ENCODE measurements around the gene ADK.

Gene ADK

DNA sequence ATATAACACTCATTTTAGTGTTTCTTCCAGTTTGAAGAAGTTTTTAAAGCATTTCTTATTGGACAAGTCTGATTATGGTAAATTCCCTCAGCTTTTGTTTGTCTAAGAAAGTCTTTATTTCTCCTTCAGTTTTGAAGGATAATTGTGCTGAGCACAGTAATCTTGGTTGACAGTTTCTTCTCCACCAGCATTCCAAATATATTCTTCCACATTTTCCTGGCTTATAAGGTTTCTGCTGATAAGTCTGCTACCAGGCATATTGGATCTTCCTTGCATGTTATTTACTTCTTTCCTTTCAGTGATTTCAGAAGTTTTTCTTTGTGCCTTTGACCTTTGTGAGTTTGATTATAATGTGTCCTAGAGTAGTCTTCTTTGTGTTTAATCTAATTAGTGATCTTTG is 210.7 kb downstream of the ADK start:
- no peak for DNase-seq (ENCODE audit: low spot score)

DNA sequence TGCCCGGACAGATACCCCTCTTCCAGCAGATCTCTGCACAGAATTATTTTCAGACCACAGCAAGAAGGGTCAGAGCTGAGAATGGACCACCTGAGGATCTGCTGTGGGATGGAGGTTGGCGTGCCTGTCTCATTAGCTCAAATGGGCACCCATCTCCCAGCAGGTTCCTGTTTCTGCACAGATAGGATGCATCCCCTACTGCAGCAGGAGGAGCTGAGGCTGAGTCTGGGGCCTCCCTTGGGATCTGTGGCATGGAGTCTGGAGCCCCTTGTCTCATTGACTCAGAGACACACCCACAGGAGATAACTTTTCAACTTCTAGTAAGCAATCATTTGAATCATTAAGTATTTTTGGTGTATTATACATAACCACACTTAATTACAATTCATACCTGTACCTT is 212.7 kb downstream of the ADK start:
- DNase-seq (ENCODE audit: low spot score), result no peak

DNA sequence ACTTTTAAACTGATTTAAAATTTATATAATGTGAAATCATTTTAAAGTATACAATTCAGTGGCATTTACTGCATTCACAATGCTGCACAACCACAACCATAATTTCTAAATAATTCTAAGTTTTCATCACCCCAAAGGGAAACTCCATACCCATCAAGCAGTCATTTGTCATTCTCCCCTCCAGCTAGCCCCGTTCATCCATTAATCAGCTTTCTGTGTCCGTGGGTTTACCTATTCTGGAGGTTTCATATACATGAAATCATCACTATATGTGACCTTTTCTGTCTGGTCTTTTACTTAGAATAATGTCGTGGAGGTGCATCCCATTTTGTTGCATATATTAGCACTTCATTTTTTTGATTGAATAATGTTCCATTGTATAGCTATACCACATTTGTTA is 214.1 kb downstream of the ADK start:
- DNase-seq (ENCODE audit: low spot score), result no peak

DNA sequence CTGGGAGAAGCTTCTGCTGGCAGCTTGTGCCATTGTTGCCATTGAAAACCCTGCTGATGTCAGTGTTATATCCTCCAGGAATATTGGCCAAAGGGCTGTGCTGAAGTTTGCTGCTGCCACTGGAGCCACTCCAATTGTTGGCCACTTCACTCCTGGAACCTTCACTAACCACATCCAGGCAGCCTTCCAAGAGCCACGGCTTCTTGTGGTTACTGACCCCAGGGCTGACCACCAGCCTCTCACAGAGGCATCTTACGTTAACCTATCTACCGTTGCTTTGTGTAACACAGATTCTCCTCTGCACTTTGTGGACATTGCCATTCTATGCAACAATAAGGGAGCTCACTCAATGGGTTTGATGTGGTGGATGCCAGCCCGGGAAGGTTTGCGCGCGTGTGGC is 220.7 kb downstream of the ADK start:
- DNase-seq (ENCODE audit: low spot score), result no peak

DNA sequence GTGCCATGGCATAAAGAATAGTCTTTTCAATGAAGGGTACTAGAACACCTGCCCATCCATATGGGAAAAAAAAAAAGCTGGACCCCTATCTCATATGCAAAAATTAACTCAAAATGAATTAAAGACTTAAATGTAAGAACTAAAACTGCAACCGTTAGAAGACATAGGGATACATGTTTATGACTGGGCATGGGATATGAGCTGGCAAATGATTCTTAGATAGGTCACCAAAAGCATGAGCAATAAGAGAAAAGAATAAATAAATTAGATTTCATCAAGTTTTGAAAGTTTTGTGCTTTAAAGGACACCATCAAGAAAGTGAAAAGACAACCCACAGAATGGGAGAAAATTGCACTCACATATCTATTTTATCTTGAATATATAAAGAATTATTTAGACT is 222.0 kb downstream of the ADK start:
- DNase-seq (ENCODE audit: low spot score), result no peak

DNA sequence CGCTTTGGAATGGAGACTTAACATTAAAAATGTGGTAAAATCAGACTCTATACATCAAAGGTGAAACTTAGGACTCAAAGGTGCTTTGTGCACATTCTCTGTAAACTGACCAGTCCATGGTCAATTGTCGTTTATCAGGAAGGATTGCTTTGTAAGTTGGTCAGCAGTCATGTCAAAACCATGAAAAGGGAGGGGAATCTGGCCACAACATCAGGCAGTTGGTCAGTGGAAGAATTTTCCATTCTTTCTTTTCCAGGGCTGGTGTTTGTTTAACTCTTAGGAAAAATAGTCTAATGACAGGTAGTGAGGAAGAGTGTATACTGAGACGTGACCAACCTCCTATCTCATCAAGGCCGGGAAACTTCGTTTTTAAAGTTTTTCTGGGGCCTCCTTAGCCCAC is 226.5 kb downstream of the ADK start:
- DNase-seq (ENCODE audit: low spot score), result no peak

DNA sequence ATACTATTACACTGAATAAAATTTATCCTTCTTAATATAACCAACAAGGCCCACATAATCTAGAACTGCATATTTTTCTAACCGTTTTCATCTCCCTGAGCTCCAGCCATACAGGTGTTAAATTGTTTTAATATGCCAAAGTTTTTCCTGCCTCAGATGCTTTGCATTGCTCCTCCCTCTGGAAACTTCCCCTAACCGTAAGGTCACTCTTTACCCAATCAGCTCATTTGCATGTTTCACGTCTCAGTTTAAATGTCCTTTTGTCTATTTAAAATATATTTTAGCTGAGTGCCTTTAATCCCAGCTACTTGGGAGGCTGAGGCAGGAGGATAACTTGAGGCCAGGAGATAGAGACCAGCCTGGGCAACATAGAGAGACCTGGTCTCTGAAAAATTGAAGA is 228.5 kb downstream of the ADK start:
- no peak for DNase-seq (ENCODE audit: low spot score)

DNA sequence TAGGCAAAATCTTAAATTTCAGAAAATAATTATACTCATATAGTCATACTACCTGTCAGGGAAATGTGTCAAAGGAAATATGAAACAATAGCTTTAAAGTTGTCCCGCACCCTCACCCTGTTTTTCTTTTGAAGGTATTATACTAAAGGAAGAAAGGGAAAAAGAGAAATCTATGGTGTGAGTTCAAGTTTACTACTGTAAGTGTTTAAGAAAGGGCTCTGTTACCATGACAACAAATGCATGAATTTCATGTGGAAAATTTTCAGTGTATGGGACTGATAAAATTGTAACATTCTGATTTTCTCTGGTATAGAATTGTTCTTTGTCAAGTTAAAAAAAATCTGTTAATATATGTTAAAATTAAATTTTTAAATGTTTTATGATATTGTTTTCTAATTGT is 229.8 kb downstream of the ADK start:
- DNase-seq (ENCODE audit: low spot score), result no peak

DNA sequence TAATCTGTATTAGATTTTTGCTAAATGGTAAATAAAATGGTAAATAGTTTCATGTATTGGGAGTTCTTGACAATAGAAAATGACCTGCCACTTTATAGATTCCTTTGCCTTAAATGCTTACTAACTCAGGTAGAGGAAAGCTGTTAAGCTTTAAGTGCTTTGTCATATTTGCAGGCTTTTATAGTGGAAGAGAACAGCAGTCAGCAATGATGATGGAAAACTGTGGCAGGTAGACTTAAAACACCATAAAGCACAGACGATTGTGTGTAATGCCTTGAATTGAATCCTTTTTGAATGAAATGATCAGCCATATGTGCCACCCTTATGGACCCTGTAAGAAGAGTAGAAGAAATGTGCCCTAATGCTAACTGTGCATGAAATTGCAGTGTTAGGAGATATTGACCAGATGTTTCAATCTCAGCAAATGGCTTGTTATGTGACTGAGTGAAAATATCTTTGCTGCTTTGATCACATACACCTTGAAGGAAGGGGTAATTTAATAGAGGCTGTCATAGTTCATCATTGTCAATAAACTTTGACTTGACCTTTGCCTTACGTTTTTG is 230.4 kb downstream of the ADK start:
- DNase-seq (ENCODE audit: low spot score), result no peak

DNA sequence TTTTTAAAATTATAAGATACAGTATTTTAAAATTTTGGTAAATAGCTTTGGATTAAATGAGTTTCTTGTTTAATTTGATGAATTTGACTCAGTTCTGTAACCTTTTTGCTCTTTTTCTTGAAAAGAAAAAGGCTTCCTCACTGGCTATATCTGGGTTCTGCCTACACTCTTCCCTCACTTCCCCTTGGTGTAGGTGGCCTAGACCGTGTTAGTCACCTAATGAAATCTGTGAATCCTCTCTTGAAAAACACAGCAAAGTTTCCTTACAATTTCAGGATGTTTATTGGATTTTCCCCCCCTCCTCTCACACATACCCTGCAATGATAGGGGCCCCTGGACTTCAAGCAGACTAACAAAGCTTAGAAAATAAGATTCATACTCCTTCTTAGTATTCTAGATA is 231.6 kb downstream of the ADK start:
- no peak for DNase-seq (ENCODE audit: low spot score)

DNA sequence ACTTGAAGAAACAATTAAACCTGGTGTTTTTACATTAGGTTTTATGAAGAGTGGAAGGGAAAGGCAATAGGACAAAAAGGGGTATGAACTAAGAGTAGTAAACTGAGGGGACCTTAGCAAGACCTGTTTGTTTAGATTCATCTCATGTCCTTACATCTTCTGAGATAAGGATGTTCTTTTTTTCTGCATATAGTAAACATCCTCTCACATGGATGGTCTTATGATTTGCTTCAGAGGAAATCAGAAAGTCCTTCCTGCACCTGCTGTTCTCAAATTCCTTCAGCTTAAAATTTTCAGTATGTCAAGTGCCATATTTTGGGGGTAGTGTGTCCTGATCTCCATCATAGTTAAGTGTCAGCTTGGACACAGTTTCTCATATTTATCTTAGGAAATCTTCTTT is 232.6 kb downstream of the ADK start:
- DNase-seq (ENCODE audit: low spot score), result no peak

DNA sequence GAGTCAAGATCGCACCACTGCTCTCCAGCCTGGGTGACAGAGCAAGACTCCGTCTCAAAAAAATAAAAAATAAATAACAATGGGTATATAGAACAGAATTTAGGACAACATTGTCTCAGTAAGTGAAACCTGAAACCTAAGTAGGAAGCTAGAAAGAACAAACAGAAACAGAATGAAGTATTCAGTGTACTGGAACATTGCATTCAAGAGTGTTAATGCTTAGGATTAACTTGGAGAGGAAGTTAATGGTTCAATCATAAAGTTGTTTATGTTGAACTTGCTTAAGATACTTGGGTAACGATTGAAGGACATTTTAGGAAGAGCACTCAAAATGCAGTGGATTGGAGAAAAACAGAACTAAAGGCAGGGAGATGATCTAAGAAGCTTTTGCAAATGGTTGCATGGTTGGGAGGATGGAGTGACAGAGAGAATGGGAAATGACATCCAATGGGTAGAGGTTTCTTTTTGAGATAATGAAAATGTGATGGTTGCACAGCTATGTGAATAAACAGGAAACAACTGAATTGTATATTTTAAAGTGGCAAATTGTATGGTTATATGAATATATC is 233.7 kb downstream of the ADK start:
- no peak for DNase-seq (ENCODE audit: low spot score)

DNA sequence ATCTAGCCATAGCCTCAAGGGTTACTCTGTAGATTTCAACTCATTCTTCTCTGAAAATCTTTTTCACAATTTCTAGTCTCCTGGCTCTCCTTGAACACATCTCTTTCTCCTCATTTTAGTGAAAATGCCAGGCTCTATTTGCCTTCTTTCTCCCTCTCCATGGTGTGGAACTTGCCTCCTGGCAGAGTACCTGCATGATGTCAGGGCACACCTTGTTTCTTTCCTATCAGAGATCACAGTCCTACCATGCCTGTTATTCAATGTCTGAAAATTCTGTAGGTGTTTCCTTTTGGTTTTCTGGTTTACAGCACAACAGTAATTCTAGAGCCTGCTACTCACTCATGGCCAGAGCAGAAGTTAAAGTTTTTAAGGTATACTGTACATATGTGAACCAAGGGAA is 237.8 kb downstream of the ADK start:
- DNase-seq (ENCODE audit: low spot score), result no peak

DNA sequence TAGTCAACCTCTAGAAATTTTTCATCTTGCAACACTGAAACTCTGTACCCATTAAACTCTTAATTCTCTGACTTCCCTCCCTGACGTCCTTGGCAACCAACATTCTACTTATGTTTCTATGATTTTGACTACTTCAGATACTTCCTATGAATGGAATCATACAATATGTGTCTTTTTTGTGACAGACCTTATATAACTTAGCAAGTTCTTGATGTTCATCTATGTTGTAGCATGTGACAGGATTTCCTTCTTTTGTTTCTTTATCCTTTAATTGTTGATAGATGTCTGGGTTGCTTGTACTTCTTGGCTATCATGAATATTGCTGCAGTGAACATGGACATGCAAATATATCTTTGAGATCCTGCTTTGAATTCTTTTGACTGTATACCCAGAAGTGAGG is 240.8 kb downstream of the ADK start:
- DNase-seq (ENCODE audit: low spot score), result no peak

DNA sequence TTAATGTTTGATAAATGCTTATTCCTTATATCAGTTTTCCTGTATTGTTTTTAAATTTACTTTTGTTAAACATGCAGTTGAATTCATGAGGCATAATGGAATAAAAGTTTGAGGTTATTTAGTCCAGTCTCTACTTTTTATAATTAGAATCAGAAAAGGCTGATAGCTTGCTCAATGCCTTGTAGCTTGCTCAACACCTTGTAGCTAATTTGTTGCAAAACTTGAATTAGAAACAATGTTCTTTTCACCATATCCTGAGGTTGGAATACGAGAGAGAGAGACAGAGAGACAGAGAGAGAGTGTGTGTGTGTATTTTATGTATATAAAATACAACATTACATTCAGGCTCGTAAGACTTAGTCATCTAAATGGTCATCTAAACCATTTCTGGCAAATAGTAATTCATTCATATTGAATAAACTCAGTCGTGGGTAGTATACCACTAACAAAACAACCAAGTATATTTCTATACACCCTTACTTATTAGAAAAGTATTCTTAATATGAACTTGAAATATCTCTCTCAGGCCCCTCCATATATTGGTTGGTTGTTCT is 243.5 kb downstream of the ADK start:
- no peak for DNase-seq (ENCODE audit: low spot score)

DNA sequence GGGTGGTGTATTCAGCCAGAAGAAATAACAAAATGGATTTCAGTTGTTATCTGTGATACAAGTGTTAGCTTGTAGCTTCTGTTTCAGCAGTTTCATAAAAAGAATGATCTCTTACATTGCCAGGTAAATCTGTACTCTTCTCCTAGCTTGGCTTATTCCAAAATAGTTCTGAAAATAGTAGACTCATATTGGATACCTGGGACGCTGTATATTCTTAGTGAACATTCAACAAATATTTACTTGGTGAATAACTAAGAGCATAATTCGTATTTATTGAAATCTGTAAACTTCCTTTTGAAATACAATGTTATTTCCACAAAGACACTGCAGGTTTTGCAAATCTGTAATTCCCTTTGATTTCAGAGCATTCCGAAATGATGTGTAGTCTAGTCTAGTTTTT is 249.2 kb downstream of the ADK start:
- no peak for DNase-seq (ENCODE audit: low spot score)

DNA sequence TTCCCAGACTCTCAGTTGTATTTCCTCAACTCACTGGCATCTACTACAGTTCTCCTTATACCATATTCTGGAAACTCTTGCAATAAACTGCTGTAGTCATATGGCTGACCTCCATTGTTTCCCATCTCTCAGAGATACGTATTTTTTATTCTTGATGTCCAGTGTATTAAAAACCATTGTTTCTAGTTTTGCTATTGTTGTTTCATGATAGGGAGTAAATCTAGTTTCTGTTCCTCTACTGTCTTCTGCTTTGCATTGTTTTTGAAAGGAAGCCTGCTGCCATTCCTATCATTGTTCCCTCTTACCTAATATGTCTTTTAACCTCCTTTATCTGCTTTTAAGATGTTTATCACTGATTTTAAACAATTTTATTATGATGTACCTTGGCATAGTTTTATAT is 255.0 kb downstream of the ADK start:
- no peak for DNase-seq (ENCODE audit: low spot score)

DNA sequence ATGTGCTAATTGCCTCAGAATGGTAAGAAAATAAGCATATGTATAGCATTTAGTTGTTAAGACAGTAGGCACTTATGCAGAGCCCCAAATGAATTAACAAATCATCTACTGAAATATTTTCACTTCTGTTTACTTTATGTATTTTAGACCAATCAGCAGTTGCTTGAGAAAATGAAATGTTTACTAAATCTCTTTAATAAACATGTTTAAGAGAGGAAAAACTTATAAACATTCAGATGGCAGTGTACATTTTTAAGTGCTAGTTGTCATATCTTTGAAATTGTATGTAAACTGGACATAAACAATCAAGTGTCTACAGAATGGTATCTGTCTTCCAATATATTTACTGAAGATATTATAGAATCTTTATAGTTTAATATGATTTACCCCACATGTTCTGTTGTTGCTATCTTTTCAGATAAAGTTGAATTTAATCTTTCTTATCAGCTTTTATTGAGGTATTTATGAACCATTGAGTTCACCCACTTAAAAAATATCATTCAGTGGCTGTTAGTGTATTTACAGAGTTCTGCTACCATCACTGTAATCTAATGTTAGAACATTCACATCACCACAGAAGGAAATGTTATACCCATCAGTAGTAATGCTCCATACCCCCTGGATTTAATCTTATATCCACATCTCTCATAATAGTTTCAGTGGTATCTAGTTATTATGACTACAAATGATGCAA is 264.3 kb downstream of the ADK start:
- no peak for DNase-seq (ENCODE audit: low spot score)

DNA sequence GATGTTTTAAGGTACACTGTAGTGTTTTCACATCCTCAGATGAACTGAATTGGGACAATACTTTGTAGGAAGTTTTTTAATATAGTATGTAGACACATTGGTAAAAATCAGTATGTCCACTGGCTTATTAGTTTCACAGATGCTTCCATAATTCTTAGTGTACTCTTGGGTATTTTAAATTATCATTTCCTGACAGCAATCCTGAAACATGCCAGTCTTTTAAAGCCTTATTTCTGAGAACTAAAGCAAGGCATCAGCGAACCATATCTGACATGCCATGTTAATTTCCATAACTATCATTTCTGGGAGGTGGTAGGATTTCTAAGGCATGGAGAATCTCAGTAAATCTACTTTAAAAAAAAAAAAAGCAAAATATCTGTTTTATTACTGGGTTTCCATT is 266.4 kb downstream of the ADK start:
- no peak for DNase-seq (ENCODE audit: low spot score)

DNA sequence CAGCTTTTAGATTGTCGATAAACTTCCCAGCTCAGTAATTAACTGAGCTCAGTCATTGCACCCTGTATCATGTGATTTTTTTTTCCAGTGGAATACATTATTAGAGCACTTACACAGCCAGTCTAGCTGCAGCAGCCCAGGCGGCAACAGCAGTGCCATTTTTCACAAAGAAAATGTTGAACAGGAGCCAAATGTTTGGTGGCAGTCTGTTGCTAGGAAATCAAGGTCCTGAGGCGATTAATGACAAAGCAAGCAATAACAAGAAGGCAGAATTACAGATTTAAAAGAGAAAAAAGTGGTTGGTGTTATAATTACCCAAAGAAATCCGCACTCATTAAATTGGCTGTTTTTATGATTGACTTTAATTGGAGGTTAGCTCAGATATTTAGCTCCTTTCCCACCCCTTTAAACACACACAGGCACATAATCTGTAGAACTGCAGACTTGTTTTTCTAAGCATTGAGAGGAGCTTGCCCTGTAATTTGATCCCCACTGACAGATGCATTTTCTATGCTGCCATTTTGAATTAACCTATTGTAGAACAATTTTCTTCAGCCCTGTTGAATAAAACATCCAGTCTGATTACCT is 267.4 kb downstream of the ADK start:
- peak; percentile 26 for DNase-seq (ENCODE audit: low spot score)

DNA sequence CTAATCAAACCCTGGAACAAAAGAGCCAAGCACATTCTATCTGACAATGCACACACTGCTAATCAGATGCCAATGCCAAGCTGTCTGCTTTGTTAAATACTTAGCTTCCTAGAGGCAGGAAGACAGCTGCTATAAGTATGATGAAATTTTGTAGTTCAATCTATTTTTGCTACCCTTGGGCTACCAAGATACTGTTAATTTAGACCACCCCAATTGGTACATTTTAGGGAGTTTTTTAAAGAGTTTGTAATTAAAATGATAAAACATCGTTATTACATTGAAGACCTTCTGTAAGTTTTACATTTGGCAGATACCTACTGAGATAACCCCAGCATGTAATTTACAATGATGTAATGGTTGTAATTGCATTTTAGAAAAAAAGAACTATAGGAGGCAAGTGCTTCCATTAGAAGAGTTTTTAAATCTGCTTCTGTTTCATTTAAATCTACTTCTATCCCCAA is 268.5 kb downstream of the ADK start:
- DNase-seq (ENCODE audit: low spot score), result no peak

DNA sequence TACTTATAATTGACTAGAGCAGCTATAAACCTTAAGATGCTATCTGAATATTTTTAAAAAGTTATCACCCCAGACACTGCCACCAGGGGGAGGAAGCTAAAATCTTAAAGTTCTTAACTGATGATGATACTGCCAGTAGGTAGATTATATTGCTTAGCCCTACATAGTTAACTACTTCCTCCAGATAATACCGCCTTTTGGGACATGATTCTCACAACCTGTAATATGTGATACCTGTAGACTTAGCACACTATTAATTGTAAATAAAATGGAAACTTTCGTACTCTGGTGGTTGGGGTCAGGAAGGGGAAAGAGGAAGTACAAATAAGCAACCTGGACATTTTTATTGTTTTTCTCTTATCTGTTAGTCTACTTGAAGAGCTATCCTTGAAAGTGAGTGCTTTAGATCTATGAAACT is 268.9 kb downstream of the ADK start:
- peak; percentile 18 for DNase-seq (ENCODE audit: low spot score)

DNA sequence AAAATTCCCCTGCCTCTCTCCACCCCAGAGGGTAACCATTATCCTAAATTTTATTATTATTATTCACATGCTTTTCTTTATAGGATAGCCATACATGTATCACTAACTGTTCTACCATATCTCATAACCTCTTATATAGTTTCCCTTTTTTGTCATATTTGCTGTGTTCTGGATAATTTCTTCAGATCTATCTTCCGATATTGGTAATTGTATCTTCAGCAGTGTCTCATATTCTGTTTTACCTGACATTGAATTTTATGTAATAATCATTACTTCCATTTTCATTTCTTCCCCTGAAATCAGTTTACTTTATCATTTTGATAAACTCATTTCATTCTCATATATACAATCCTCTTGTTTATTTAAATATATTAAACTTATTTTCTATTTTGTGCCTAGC is 273.5 kb downstream of the ADK start:
- no peak for DNase-seq (ENCODE audit: low spot score)

Measured in kidney tubule cell (primary cell).